HepG2 (cell line): ENCODE data around the gene FANCD2OS. TPM values are rescaled to one million over a fixed set of nuclear protein-coding genes. Genes with fewer than 3 reads are reported as not detected.
"Not testable (repeated sequence)": the region's sequence is repeated elsewhere in the genome, so short reads cannot be mapped to it uniquely, and the experiment has no call there.

Source experiments
- ATAC-seq: fragments of 200-7000 bp; cut with Tn5 transposase; 3 replicates; pipeline ENCODE4 v1.9.1; 2020; ENCODE audit warnings: mild to moderate bottlenecking, moderate library complexity
- BruUV-seq: library from RNA; stranded (reverse); fragments of 400-500 nt; replicated peaks from 2 replicates; lab custom pipeline; 2021; lab: Mats Ljungman, UMichigan
- CTCF ChIA-PET: fragments of 300-600 bp; formaldehyde crosslinking; extraction: SDS; loops from one replicate; lab custom pipeline; 2021; ENCODE audit warnings: low total read pairs, inconsistent platforms, low intra/inter-chr PET ratio; lab: Yijun Ruan, JAX
- POLR2A ChIA-PET: fragments of 350-600 bp; sonication (Branson Sonifier 250); formaldehyde crosslinking; loops from one replicate; lab custom pipeline; 2020; ENCODE audit warnings: antibody characterized with exemption, inconsistent platforms; lab: Yijun Ruan, JAX
- DNase-seq: peaks from one replicate; pipeline ENCODE4 v3.0.0-alpha.2; 2015; ENCODE audit warnings: low spot score
- FAIRE-seq: peaks from 3 replicates; lab custom pipeline; 2011; peaks lifted over from hg19 to GRCh38; lab: Jason Lieb, UNC
- H2AFZ ChIP-seq: one replicate; pipeline ENCODE4 v1.6.1; 2011; ENCODE audit warnings: low read length, inconsistent platforms
- H3K27ac ChIP-seq: fragments of 300-600 bp; 3 replicates; pipeline ENCODE4 v1.8.0; 2011; ENCODE audit warnings: mixed run types, mild to moderate bottlenecking, mixed read lengths, low read length, inconsistent platforms; ENCODE audit not compliant: insufficient read depth; ENCODE audit errors: extremely low read length
- H3K27me3 ChIP-seq, 2 experiments: fragments of 200-600 bp in 1 of 2; 2 replicates in 1 of 2; 3 replicates in 1 of 2; pipeline versions ENCODE4 v1.6.0 to v1.8.0; 2011; ENCODE audit warnings: low read length in 2 of 2, mild to moderate bottlenecking in 2 of 2, moderate library complexity in 2 of 2, inconsistent platforms in 1 of 2; ENCODE audit not compliant: insufficient read depth in 2 of 2, control insufficient read depth in 1 of 2
- H3K36me3 ChIP-seq, 2 experiments: fragments of 200-600 bp in 1 of 2; replicated peaks in 1 of 2; 2 replicates in 1 of 2; 3 replicates in 1 of 2; pipeline versions ENCODE4 v1.5.1 to v1.8.0; 2011; ENCODE audit warnings: low read length in 2 of 2, inconsistent platforms in 1 of 2; ENCODE audit not compliant: insufficient read depth in 2 of 2, control insufficient read depth in 1 of 2
- H3K4me1 ChIP-seq: 2 replicates; pipeline ENCODE4 v1.5.1; 2012; ENCODE audit warnings: low read length, inconsistent platforms; ENCODE audit not compliant: insufficient read depth
- H3K4me2 ChIP-seq: 2 replicates; pipeline ENCODE4 v1.6.0; 2011; ENCODE audit warnings: low read depth, low read length, inconsistent platforms
- H3K4me3 ChIP-seq, 3 experiments: fragments of 200-600 bp in 1 of 3; sonication (generic), shearing (Covaris generic) in 1 of 3; replicated peaks in 1 of 3; 2 replicates each; pipeline ENCODE4 v1.5.1; 2011 to 2016; ENCODE audit warnings: low read length in 3 of 3, inconsistent platforms in 2 of 3, low read depth in 2 of 3, mild to moderate bottlenecking in 2 of 3, control low read depth in 1 of 3, mixed read lengths in 1 of 3; ENCODE audit not compliant: insufficient read depth in 1 of 3
- H3K79me2 ChIP-seq: one replicate; pipeline ENCODE4 v1.6.1; 2011; ENCODE audit warnings: low read length, inconsistent platforms; ENCODE audit not compliant: insufficient read depth
- H3K9ac ChIP-seq: 2 replicates; pipeline ENCODE4 v1.6.0; 2011; ENCODE audit warnings: mild to moderate bottlenecking, low read depth, low read length, inconsistent platforms; ENCODE audit not compliant: insufficient read depth
- H3K9me3 ChIP-seq: 2 replicates; pipeline ENCODE4 v1.5.1; 2012; ENCODE audit warnings: mild to moderate bottlenecking, low read length
- H4K20me1 ChIP-seq: 2 replicates; pipeline ENCODE4 v1.6.0; 2011; ENCODE audit warnings: inconsistent platforms, mild to moderate bottlenecking, low read length, moderate library complexity; ENCODE audit not compliant: insufficient read depth
- CAMTA2 ChIP-seq: sonication (generic); formaldehyde crosslinking; IDR thresholded peaks from 2 replicates; pipeline ENCODE4 v1.4.0; 2020; ENCODE audit warnings: mild to moderate bottlenecking, missing genetic modification reagents, borderline replicate concordance
- CC2D1A ChIP-seq: sonication (generic); formaldehyde crosslinking; IDR thresholded peaks from 2 replicates; pipeline ENCODE4 v1.8.1; 2023; ENCODE audit warnings: mild to moderate bottlenecking, missing genetic modification reagents
- ELF1 ChIP-seq: sonication (generic); formaldehyde crosslinking; IDR thresholded peaks from 2 replicates; pipeline ENCODE4 v1.4.0; 2020; ENCODE audit warnings: missing genetic modification reagents
- WGBS: methylation state at CpG from one replicate; pipeline ENCODE4 v1.1.6; 2017; ENCODE audit warnings: low lambda C conversion rate; 5-methylcytosine and 5-hydroxymethylcytosine counted together
- in situ Hi-C: cut with HindIII; loops from 2 replicates; pipeline ENCODE4 v1.10.0; 2017; ENCODE audit warnings: low pct_unique_long_range_greater_than_20kb; ENCODE audit not compliant: extremely low pct_ligation_motif_present
- intact Hi-C: fragments of 100-400 bp; cut with micrococcal nuclease; formaldehyde crosslinking; loops from one replicate; pipeline ENCODE4 v1.10.0; 2022; ENCODE audit not compliant: unreplicated experiment
- polyA plus RNA-seq, 8 experiments: library from polyadenylated mRNA; depleted of rRNA in 3 of 8; stranded (reverse) in 7 of 8; unstranded in 1 of 8; fragments of >200 nt; fragmentation: Illumina TruSeq in 4 of 8; extraction: Trizol in 4 of 8; gene quantifications; 2 replicates each; pipeline versions ENCODE4 v1.2.1 to v1.2.3, GENCODE V29; 2011 to 2016; ENCODE audit warnings: low read depth in 4 of 8, missing spikeins in 1 of 8, mixed read lengths in 1 of 8; ENCODE audit not compliant: insufficient read depth in 1 of 8
- total RNA-seq, 5 experiments: library from RNA; depleted of rRNA; stranded (reverse); fragments of >200 nt; fragmentation: Illumina TruSeq; extraction: Trizol; gene quantifications; 2 replicates each; pipeline ENCODE4 v1.2.3, GENCODE V29; 2016; ENCODE audit warnings: low read depth in 1 of 5
- TF ChIP-seq, protein P1 (sequence below): sonication (generic); formaldehyde crosslinking; IDR thresholded peaks from 2 replicates; pipeline ENCODE4 v1.8.0; 2022; ENCODE audit warnings: missing genetic modification reagents, low read depth, mild to moderate bottlenecking, borderline replicate concordance
- TF ChIP-seq, protein P2 (sequence below): sonication (generic); formaldehyde crosslinking; IDR thresholded peaks from 2 replicates; pipeline ENCODE4 v1.8.0; 2022; ENCODE audit warnings: mild to moderate bottlenecking, missing genetic modification reagents, moderate library complexity
- TF ChIP-seq, protein P3 (sequence below): sonication (generic); formaldehyde crosslinking; IDR thresholded peaks from 2 replicates; pipeline ENCODE4 v1.4.0; 2020; ENCODE audit warnings: mild to moderate bottlenecking, missing genetic modification reagents

The FANCD2OS gene
- total and polyA plus RNA-seq, 2 of the 13 experiments (the other 11 are each of a cell fraction or from before 2014, with no cell fraction given) = not detected

GRCh38 chr3:10070077-10070476, 38.0 kb downstream of the FANCD2OS start:
- FAIRE-seq, H3K9ac ChIP-seq, ATAC-seq, CTCF ChIA-PET, H3K4me2 ChIP-seq, intact Hi-C loops, H3K4me1 ChIP-seq, H3K27me3 ChIP-seq, H3K9me3 ChIP-seq, H4K20me1 ChIP-seq, H3K27ac ChIP-seq, H3K79me2 ChIP-seq, in situ Hi-C loops, H2AFZ ChIP-seq, DNase-seq, POLR2A ChIA-PET, H3K4me3 ChIP-seq, BruUV-seq: not testable (repeated sequence)
- whole genome bisulfite sequencing = no CpG with 5 or more reads among the region's 33 CpGs
- peaks cover 3 to 35% of the 10 kb centered on the region in 2 experiments; a peak in 4 of 5 replicates for H3K36me3 ChIP-seq

- Histone ChIP-seq H3K27me3 (no peaks in the 10 kb centered on the region), H3K27ac (no peak overlapping the region), H3K4me2 (no peak overlapping the region), H3K4me1 (no peaks in the 10 kb centered on the region), H3K4me3 (no peak overlapping the region), H4K20me1 (no peaks in the 10 kb centered on the region), H3K9ac (no peak overlapping the region), H3K79me2 (no peaks in the 10 kb centered on the region), H3K36me3 (peaks cover 0 to 5% of the 10 kb centered on the region in 2 experiments; a peak in 1 of 5 replicates), H2AFZ (no peak overlapping the region), H3K9me3 (no peaks in the 10 kb centered on the region)
- no TSS peak for BruUV-seq
- FAIRE-seq = no peak
- intact Hi-C loops (no loop called here), in situ Hi-C loops (no loop called here)
- ATAC-seq = no peak
- ChIA-PET CTCF (no interaction called here), POLR2A (no interaction called here)
- DNase-seq = no peak
- WGBS = 98% methylated on average over 4 of the region's 4 CpGs
- TF ChIP-seq, protein P1, sequence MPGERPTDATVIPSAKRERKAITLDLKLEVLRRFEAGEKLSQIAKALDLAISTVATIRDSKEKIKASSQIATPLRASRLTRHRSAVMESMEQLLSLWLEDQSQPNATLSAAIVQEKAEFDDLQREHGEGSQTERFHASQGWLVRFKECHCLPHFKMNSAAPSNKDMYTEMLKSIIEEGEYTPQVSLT (CRISPR knock-in tag) = no peak
- TF ChIP-seq CC2D1A (CRISPR knock-in tag) (no peak), CAMTA2 (CRISPR knock-in tag) (no peak), ELF1 (CRISPR knock-in tag) (no peak)
- TF ChIP-seq, protein P2, sequence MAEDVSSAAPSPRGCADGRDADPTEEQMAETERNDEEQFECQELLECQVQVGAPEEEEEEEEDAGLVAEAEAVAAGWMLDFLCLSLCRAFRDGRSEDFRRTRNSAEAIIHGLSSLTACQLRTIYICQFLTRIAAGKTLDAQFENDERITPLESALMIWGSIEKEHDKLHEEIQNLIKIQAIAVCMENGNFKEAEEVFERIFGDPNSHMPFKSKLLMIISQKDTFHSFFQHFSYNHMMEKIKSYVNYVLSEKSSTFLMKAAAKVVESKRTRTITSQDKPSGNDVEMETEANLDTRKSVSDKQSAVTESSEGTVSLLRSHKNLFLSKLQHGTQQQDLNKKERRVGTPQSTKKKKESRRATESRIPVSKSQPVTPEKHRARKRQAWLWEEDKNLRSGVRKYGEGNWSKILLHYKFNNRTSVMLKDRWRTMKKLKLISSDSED = no peak
- TF ChIP-seq, protein P3, sequence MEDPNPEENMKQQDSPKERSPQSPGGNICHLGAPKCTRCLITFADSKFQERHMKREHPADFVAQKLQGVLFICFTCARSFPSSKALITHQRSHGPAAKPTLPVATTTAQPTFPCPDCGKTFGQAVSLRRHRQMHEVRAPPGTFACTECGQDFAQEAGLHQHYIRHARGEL (CRISPR knock-in tag) = no peak
Measured at GRCh38 chr3:10055097-10055496, 53.0 kb downstream of the FANCD2OS start.

Other genes starting within 250 kb of the FANCD2OS start
- 2.5 and 2.8 TPM in 2 replicates for gene CIDEC, start 228.0 kb downstream of the FANCD2OS start, total RNA-seq (2016; rRNA removed; fragmentation: Illumina TruSeq; extraction: Trizol)
- gene CIDEC, start 228.0 kb downstream of the FANCD2OS start, polyA plus RNA-seq (2011; rRNA removed) = 10.4 and 19.6 TPM in 2 replicates
- gene JAGN1, start 217.6 kb downstream of the FANCD2OS start, total RNA-seq (2016; rRNA removed; fragmentation: Illumina TruSeq; extraction: Trizol) = 40.9 and 50.9 TPM in 2 replicates
- 49.9 and 59.1 TPM in 2 replicates for gene JAGN1, start 217.6 kb downstream of the FANCD2OS start, polyA plus RNA-seq (2011; rRNA removed)
- gene IL17RE, start 205.4 kb downstream of the FANCD2OS start, total RNA-seq (2016; rRNA removed; fragmentation: Illumina TruSeq; extraction: Trizol) = 6.7 and 14.5 TPM in 2 replicates
- gene IL17RE, start 205.4 kb downstream of the FANCD2OS start, polyA plus RNA-seq (2011; rRNA removed) = 24.1 and 36.3 TPM in 2 replicates
- gene IL17RC, start 191.2 kb downstream of the FANCD2OS start, total RNA-seq (2016; rRNA removed; fragmentation: Illumina TruSeq; extraction: Trizol) = 10.7 and 20.7 TPM in 2 replicates
- gene IL17RC, start 191.2 kb downstream of the FANCD2OS start, polyA plus RNA-seq (2011; rRNA removed) = 24.0 and 31.7 TPM in 2 replicates
- 12.0 and 27.1 TPM in 2 replicates for gene CRELD1, start 174.4 kb downstream of the FANCD2OS start, total RNA-seq (2016; rRNA removed; fragmentation: Illumina TruSeq; extraction: Trizol)
- gene CRELD1, start 174.4 kb downstream of the FANCD2OS start, polyA plus RNA-seq (2011; rRNA removed) = 61.9 and 75.9 TPM in 2 replicates
- 0.29 and 0.44 TPM in 2 replicates for gene PRRT3, start 155.8 kb downstream of the FANCD2OS start, total RNA-seq (2016; rRNA removed; fragmentation: Illumina TruSeq; extraction: Trizol)
- 0.22 and 0.26 TPM in 2 replicates for gene PRRT3, start 155.8 kb downstream of the FANCD2OS start, polyA plus RNA-seq (2011; rRNA removed)
- gene EMC3, start 121.4 kb downstream of the FANCD2OS start, total RNA-seq (2016; rRNA removed; fragmentation: Illumina TruSeq; extraction: Trizol) = 40.8 and 66.8 TPM in 2 replicates
- 86.6 and 90.5 TPM in 2 replicates for gene EMC3, start 121.4 kb downstream of the FANCD2OS start, polyA plus RNA-seq (2011; rRNA removed)
- gene FANCD2, start 81.8 kb downstream of the FANCD2OS start, total RNA-seq (2016; rRNA removed; fragmentation: Illumina TruSeq; extraction: Trizol) = 42.0 and 51.9 TPM in 2 replicates
- 7.7 and 10.1 TPM in 2 replicates for gene FANCD2, start 81.8 kb downstream of the FANCD2OS start, polyA plus RNA-seq (2011; rRNA removed)
- gene BRK1, start 7.4 kb upstream of the FANCD2OS start, total RNA-seq (2016; rRNA removed; fragmentation: Illumina TruSeq; extraction: Trizol) = 118 and 146 TPM in 2 replicates
- gene BRK1, start 7.4 kb upstream of the FANCD2OS start, polyA plus RNA-seq (2011; rRNA removed) = 137 and 155 TPM in 2 replicates
- gene VHL, start 33.5 kb upstream of the FANCD2OS start, total RNA-seq (2016; rRNA removed; fragmentation: Illumina TruSeq; extraction: Trizol) = 51.7 and 64.4 TPM in 2 replicates
- 23.5 and 24.2 TPM in 2 replicates for gene VHL, start 33.5 kb upstream of the FANCD2OS start, polyA plus RNA-seq (2011; rRNA removed)
- 13.1 and 15.3 TPM in 2 replicates for gene IRAK2, start 56.7 kb upstream of the FANCD2OS start, total RNA-seq (2016; rRNA removed; fragmentation: Illumina TruSeq; extraction: Trizol)
- gene IRAK2, start 56.7 kb upstream of the FANCD2OS start, polyA plus RNA-seq (2011; rRNA removed) = 23.3 and 27.9 TPM in 2 replicates
- gene TATDN2, start 140.2 kb upstream of the FANCD2OS start, total RNA-seq (2016; rRNA removed; fragmentation: Illumina TruSeq; extraction: Trizol) = 21.9 and 23.9 TPM in 2 replicates
- gene TATDN2, start 140.2 kb upstream of the FANCD2OS start, polyA plus RNA-seq (2011; rRNA removed) = 12.1 and 17.1 TPM in 2 replicates
- gene GHRL, start 184.7 kb upstream of the FANCD2OS start, total RNA-seq (2016; rRNA removed; fragmentation: Illumina TruSeq; extraction: Trizol) = 0.09 TPM in 1 of 2 replicates, not detected in the other
- not detected in 2 replicates for gene GHRL, start 184.7 kb upstream of the FANCD2OS start, polyA plus RNA-seq (2011; rRNA removed)
- gene SEC13, start 212.9 kb upstream of the FANCD2OS start, total RNA-seq (2016; rRNA removed; fragmentation: Illumina TruSeq; extraction: Trizol) = 391 and 418 TPM in 2 replicates
- 266 and 288 TPM in 2 replicates for gene SEC13, start 212.9 kb upstream of the FANCD2OS start, polyA plus RNA-seq (2011; rRNA removed)